PFSK-1 (cell line): ENCODE measurements around the gene TEX11.

Experiments
- POLR2AphosphoS5 ChIP-seq: IDR thresholded peaks from 2 replicates; pipeline ENCODE4 v1.6.1; 2012; ENCODE audit warnings: low read depth, mild to moderate bottlenecking, control low read depth, low read length, moderate library complexity
- TAF1 ChIP-seq: IDR thresholded peaks from 2 replicates; pipeline ENCODE4 v1.6.1; 2012; ENCODE audit warnings: low read length, control low read depth, borderline replicate concordance; ENCODE audit not compliant: insufficient read depth

GRCh38 chrX:70907900-70908299 lies 611 bp downstream of the TEX11 start:
- TF ChIP-seq TAF1 = no peak
- no peak for TF ChIP-seq POLR2AphosphoS5
